ENCODE results near the gene HSPA4L. TPM values are rescaled to one million over a fixed set of nuclear protein-coding genes. Genes with fewer than 3 reads are reported as not detected.

HSPA4L gene
- total RNA-seq, 1 donor from 2014 or later = 3.0 TPM

- no peak overlapping the region for H3K27ac ChIP-seq
- intact Hi-C loops (cut with DNase I) = no loop called here
- no peak for DNase-seq
- no peak for TF ChIP-seq CTCF (IDR thresholded peaks at IDR 0.05)
- H3K4me3 ChIP-seq = no peak overlapping the region
- no peaks in the 10 kb centered on the region for H3K27me3 ChIP-seq (ENCODE audit: low read depth)
- H3K36me3 ChIP-seq = no peaks in the 10 kb centered on the region
- no peak for ATAC-seq
- no peaks in the 10 kb centered on the region for H3K4me1 ChIP-seq
- H3K9me3 ChIP-seq = no peaks in the 10 kb centered on the region
Measured at GRCh38 chr4:127809173-127809800, 27.2 kb downstream of the HSPA4L start.

GRCh38 chr4:127810551-127810950, 28.4 kb downstream of the HSPA4L start:
- intact Hi-C loops (cut with DNase I) = no loop called here
- H3K9me3 ChIP-seq = no peaks in the 10 kb centered on the region
- no peak overlapping the region for H3K4me3 ChIP-seq
- H3K27ac ChIP-seq = no peak overlapping the region
- ATAC-seq (no peak), DNase-seq (no peak)
- no peaks in the 10 kb centered on the region for H3K27me3 ChIP-seq (ENCODE audit: low read depth)
- no peak for TF ChIP-seq CTCF (IDR thresholded peaks at IDR 0.05)
- no peaks in the 10 kb centered on the region for H3K36me3 ChIP-seq
- H3K4me1 ChIP-seq = no peaks in the 10 kb centered on the region

GRCh38 chr4:127822430-127822829, 40.3 kb downstream of the HSPA4L start:
- no peaks in the 10 kb centered on the region for H3K9me3 ChIP-seq
- intact Hi-C loops (cut with DNase I) = no loop called here
- no peak for ATAC-seq
- TF ChIP-seq CTCF (IDR thresholded peaks at IDR 0.05) = no peak
- DNase-seq = no peak
- no peaks in the 10 kb centered on the region for H3K27me3 ChIP-seq (ENCODE audit: low read depth)
- no peaks in the 10 kb centered on the region for H3K4me1 ChIP-seq
- no peak overlapping the region for H3K4me3 ChIP-seq
- no peaks in the 10 kb centered on the region for H3K36me3 ChIP-seq
- no peak overlapping the region for H3K27ac ChIP-seq

- no peaks in the 10 kb centered on the region for H3K36me3 ChIP-seq
- H3K27ac ChIP-seq = no peak overlapping the region
- ATAC-seq (no peak), DNase-seq (no peak)
- no peak for TF ChIP-seq CTCF (IDR thresholded peaks at IDR 0.05)
- H3K27me3 ChIP-seq (ENCODE audit: low read depth) = no peaks in the 10 kb centered on the region
- H3K9me3 ChIP-seq = no peaks in the 10 kb centered on the region
- H3K4me3 ChIP-seq = no peak overlapping the region
- intact Hi-C loops (cut with DNase I) = no loop called here
- H3K4me1 ChIP-seq = no peaks in the 10 kb centered on the region
Measured at GRCh38 chr4:127828121-127828520, 46.0 kb downstream of the HSPA4L start.

GRCh38 chr4:127829014-127829413, 46.9 kb downstream of the HSPA4L start:
- no peak for DNase-seq
- intact Hi-C loops (cut with DNase I) = no loop called here
- Histone ChIP-seq H3K4me1 (no peaks in the 10 kb centered on the region), H3K27me3 (ENCODE audit: low read depth) (no peaks in the 10 kb centered on the region), H3K36me3 (no peaks in the 10 kb centered on the region), H3K4me3 (no peak overlapping the region), H3K9me3 (no peaks in the 10 kb centered on the region), H3K27ac (no peak overlapping the region)
- no peak for TF ChIP-seq CTCF (IDR thresholded peaks at IDR 0.05)
- ATAC-seq = no peak
